GM21423 (cell line): Measurements from ENCODE around the gene MTCL3.

Experiments used
- ATAC-seq: cut with Tn5 transposase; IDR thresholded peaks from one replicate; pipeline ENCODE4 v1.9.1; 2021; ENCODE audit warnings: mild to moderate bottlenecking, moderate library complexity; ENCODE audit not compliant: unreplicated experiment

Gene MTCL3

GRCh38 chr6:127515794-127516661, 3.1 kb downstream of the MTCL3 start:
- ATAC-seq: peak; percentile 67

DNA sequence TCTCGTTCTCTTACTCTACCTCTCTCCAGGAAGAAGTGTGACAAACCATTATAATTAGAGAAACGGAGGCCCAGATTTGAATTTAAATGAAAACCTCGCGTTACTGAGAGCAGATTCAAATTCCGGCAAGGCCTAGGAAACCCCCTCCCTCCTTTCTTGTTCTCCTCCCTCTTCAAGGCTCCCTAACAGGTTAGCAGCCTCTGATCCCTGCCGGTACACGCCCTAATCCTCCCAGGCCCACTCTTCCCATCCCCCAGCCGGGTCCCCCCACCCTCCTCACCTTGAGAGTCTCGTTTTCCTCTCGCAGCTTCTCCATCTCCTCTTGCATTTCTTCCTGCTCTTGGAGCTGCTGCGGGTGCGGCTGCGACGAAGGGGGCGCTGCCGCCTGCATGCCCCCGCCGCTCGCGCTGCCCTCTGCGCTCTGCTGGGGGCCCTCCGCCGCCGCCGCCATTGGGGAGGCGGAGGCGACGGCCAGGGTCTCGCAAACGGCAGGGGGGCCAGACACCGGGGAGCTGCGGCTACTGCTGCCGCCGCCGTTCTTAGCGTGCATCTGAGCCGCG, 3.8 kb downstream of the MTCL3 start:
- peak; percentile 12 for ATAC-seq

GRCh38 chr6:127514773-127515227, 4.3 kb downstream of the MTCL3 start:
- no peak for ATAC-seq

GRCh38 chr6:127514179-127514772, 4.9 kb downstream of the MTCL3 start:
- ATAC-seq: no peak

- no peak for ATAC-seq
Measured at GRCh38 chr6:127513425-127513824, 5.7 kb downstream of the MTCL3 start.

- ATAC-seq: no peak
Measured at GRCh38 chr6:127510876-127511275, 8.3 kb downstream of the MTCL3 start.

DNA sequence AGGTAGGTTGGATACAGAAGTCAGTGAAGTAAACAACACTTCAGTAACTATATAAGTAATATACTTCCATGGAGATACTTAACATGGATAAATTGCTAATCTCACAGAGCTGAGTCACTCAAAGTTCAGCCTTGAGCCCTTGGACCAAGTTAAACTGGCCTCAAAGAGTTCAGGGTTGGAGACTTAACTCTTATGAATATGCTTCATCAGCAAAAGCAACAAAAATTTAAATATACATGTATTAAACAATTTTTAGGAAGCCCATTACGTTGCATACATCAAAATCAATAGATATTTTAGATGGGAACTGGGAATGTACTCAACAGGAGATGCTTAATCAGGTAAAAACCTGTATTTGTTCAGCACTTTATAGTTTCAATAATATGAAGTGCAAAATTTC, 12.2 kb downstream of the MTCL3 start:
- ATAC-seq: no peak

DNA sequence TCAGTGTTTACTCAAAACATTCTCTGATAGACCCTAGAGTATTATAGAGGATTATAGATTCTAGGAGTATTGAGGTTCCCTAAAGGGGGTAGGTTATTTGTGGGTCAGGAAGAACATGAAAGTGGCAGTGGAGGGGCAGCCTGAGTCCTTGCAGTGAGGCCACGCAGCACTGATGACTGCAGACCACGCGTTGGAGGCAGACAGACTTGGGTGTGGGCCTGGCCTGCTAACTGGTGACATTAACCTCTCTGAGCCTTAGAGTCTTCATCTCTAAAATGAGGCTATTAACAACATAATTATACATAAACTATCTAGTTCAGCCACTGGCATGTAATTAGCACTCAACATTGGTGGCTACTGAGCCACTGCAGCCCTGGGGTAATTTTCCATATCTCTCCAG, 16.1 kb downstream of the MTCL3 start:
- no peak for ATAC-seq

- ATAC-seq: no peak
Measured at GRCh38 chr6:127497410-127497809, 21.7 kb downstream of the MTCL3 start.

- no peak for ATAC-seq
Measured at GRCh38 chr6:127496471-127496870, 22.7 kb downstream of the MTCL3 start.

GRCh38 chr6:127494240-127494767, 24.8 kb downstream of the MTCL3 start:
- no peak for ATAC-seq

DNA sequence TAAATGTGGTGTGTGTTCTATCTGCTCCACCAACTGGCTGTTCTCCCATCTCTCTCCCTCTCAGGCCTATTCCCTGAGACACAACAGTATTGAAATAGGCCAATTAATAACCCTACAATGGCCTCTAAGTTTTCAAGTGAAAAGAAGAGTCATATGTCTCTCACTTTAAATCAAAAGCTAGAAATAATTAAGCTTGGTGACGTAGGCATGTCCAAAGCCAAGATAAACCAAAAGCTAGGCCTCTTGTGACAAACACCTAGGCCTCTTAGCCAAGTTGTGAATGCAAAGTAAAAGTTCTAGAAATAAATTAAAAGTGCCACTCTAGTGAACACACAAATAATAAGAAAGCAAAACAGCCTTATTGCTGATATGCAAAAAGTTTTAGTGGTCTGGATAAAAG, 29.9 kb downstream of the MTCL3 start:
- ATAC-seq: no peak

- ATAC-seq: no peak
Measured at GRCh38 chr6:127486934-127487333, 32.2 kb downstream of the MTCL3 start.

GRCh38 chr6:127484212-127484863, 34.8 kb downstream of the MTCL3 start:
- peak; percentile 100 for ATAC-seq

DNA sequence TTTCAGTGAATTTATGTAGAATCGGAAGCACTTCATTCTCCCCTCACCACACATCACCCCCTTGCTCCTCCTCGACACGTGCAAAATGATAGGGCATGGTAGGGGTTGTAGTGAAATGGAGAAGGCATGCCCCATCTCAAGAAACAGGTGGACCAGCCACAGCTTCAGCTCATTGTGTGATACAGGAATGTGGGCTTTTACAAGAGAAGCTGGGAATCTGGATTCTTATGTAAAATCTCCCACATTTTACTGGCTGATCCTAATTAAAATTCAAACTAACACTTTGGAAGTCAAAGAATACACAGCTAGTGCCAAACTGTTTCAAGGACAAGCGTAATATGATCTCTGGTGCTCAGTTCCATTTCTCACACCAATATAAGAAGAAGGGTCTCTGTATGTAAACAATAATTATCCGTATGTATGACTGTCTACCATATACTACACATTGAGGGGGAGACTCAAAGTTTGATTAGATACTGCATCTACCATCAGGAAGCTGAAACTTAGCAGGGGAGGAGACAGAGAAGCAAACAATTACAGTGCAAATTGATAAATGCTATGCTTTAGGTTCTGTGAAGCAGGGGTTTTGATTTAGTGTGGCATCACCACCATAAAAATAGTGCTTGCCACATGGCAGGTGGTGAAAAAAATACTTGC, 35.6 kb downstream of the MTCL3 start:
- ATAC-seq: peak; percentile 20

DNA sequence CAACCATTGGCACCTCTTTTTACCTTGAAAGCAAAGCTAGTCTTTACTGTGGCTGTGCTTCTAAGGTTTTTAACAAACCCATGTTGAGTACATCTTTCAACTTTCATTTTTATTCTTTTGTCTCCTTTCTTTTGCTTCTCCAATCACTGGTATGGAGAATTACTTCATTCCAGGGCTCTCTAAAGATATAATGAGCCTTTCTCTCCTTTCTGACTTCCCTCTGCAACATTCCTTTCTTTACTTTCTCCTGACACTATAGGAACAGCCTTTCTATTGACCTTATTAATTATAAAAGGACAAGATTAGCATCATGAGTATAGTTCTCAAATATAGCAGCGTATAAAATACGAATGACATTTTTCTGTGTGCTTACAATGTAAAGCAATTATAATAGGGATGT, 36.8 kb downstream of the MTCL3 start:
- ATAC-seq: no peak

DNA sequence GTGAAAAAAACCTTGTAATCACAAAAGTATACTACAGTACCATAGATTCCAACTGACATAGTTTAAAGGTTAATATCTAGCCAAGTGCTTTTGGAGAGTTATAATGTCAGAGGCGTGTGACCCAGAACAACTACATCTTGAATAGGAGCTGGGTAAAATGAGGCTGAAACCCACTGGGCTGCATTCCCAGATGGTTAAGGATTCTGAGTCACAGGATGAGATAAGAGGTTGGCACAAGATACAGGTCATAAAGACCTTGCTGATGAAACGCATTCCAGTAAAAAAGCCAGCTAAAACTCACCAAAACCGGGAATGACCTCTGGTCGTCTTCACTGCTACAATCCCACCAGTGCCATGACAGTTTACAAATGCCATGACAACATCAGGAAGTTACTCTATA, 37.5 kb downstream of the MTCL3 start:
- ATAC-seq: no peak

GRCh38 chr6:127481111-127481510, 38.0 kb downstream of the MTCL3 start:
- no peak for ATAC-seq

DNA sequence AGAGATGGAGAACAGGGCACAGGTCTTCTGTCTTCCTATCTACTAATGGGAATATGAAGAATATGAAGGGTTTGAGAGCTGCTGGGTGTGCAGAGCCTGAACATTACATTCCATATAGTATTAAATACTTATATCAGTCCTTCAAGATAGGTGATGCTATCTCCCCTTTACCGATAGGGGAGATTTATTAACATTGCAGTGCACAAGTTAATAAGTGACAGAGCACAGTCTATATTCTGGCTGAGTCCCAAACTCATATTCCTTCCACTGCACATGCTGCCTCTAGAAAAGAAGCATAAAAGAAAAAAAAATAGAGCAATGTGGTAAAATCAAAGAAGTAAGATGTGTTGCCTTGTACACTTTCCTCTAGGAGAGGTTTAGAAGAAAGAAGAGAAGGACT, 41.5 kb downstream of the MTCL3 start:
- ATAC-seq: no peak

GRCh38 chr6:127475823-127476176, 43.3 kb downstream of the MTCL3 start:
- no peak for ATAC-seq
